Spleen (tissue), 11 donors: ENCODE measurements around the gene KIF17. TPM values are rescaled to one million over a fixed set of nuclear protein-coding genes. Genes with fewer than 3 reads are reported as not detected.

Experiments
- DNase-seq: peaks from one replicate; pipeline ENCODE4 v3.0.0-alpha.2; 2020
- H3K27ac ChIP-seq, 8 donors: fragments of 200-600 bp; sonication (generic) in 7 of 8; 1 replicate in 4 of 8; 2 replicates in 4 of 8; pipeline versions ENCODE4 v1.5.0 to v1.8.0; 2016 to 2021; ENCODE audit warnings: inconsistent platforms in 4 of 8, mild to moderate bottlenecking in 4 of 8, moderate library complexity in 1 of 8
- H3K27me3 ChIP-seq, 7 donors: fragments of 200-600 bp; sonication (generic) in 6 of 7; replicated peaks in 1 of 7; 1 replicate in 4 of 7; 2 replicates in 3 of 7; pipeline versions ENCODE4 v1.5.0 to v1.8.0; 2016 to 2021; ENCODE audit warnings: inconsistent platforms in 3 of 7, mild to moderate bottlenecking in 1 of 7
- H3K36me3 ChIP-seq, 6 donors: fragments of 200-600 bp; sonication (generic) in 5 of 6; 1 replicate in 4 of 6; 2 replicates in 2 of 6; pipeline versions ENCODE4 v1.5.0 to v1.8.0; 2016 to 2021; ENCODE audit warnings: inconsistent platforms in 2 of 6
- H3K4me1 ChIP-seq, 6 donors: fragments of 200-600 bp; sonication (generic) in 5 of 6; 1 replicate in 3 of 6; 2 replicates in 3 of 6; pipeline versions ENCODE4 v1.5.0 to v1.8.0; 2016 to 2021; ENCODE audit warnings: inconsistent platforms in 3 of 6
- H3K4me3 ChIP-seq, 8 donors: fragments of 200-600 bp; sonication (generic) in 7 of 8; 1 replicate in 4 of 8; 2 replicates in 4 of 8; pipeline versions ENCODE4 v1.5.0 to v1.8.0; 2016 to 2021; ENCODE audit warnings: inconsistent platforms in 4 of 8, mild to moderate bottlenecking in 4 of 8, moderate library complexity in 2 of 8
- H3K9me3 ChIP-seq, 8 donors: fragments of 200-600 bp; sonication (generic) in 7 of 8; 1 replicate in 4 of 8; 2 replicates in 4 of 8; pipeline versions ENCODE4 v1.5.0 to v1.8.0; 2016 to 2021; ENCODE audit warnings: inconsistent platforms in 4 of 8
- CTCF ChIP-seq, 11 experiments: fragments of 200-600 bp in 7 of 11; fragments of 450-650 bp in 4 of 11; sonication (generic) in 4 of 11; IDR thresholded peaks in 8 of 11; conservative IDR thresholded peaks in 3 of 11; 1 replicate in 7 of 11; 2 replicates in 4 of 11; pipeline versions ENCODE4 v1.4.0 to v1.8.0; 2016 to 2021; ENCODE audit warnings: antibody characterized with exemption in 11 of 11, inconsistent platforms in 4 of 11, mild to moderate bottlenecking in 1 of 11
- POLR2A ChIP-seq, 3 donors: fragments of 450-650 bp; IDR thresholded peaks; one replicate each; pipeline ENCODE4 v1.5.1; 2017; ENCODE audit warnings: antibody characterized with exemption in 3 of 3, mild to moderate bottlenecking in 1 of 3
- POLR2AphosphoS5 ChIP-seq, 3 donors: sonication (generic); formaldehyde crosslinking; IDR thresholded peaks; one replicate each; pipeline ENCODE4 v1.5.1; 2017; ENCODE audit warnings: antibody characterized with exemption in 3 of 3
- WGBS, 5 donors: extraction: QIAGEN DNeasy Blood & Tissue Kit in 3 of 5; methylation state at CpG; one replicate each; pipeline versions ENCODE4 v1.1.5 to v1.1.7; 2013 to 2018; 5-methylcytosine and 5-hydroxymethylcytosine counted together
- intact Hi-C: fragments of 100-400 bp; cut with DNase I; formaldehyde crosslinking; loops from one replicate; pipeline ENCODE4 v1.15.0; 2023; ENCODE audit warnings: low total_unique reads
- polyA plus RNA-seq, 3 donors: library from polyadenylated mRNA; stranded (reverse); fragments of 200-250 nt; gene quantifications; one replicate each; pipeline ENCODE4 v1.2.1, GENCODE V29; 2013
- total RNA-seq, 7 donors: library from RNA; depleted of rRNA in 3 of 7; stranded (reverse); fragments of >200 nt in 3 of 7; fragmentation: NEBNext Ultra II Directional in 4 of 7; extraction: Animal tissue kit (Norgen Biotek cat#: 25700) in 4 of 7; gene quantifications; one replicate each; pipeline versions ENCODE4 v1.1.0 to v1.2.1, GENCODE V29; 2016 to 2021
- donor health status: healthy with polysubstance abuse.
- donor health status: DM: no; HTN: no; CAD: no; lungs with moderate emphysema.
- donor health status: DM: no; HTN: no; CAD: no.
- donor health status: Bipolar disorder and iron deficiency.
- donor health status: healthy.
- donor health status: DM: no; HTN: no; CAD: no.
- donor health status: DM: yes; HTN: yes; CAD: no.

Gene KIF17
- total and polyA plus RNA-seq, 10 donors = 8.3 to 82.2 (median 47.6) TPM

- H3K36me3 ChIP-seq = peaks cover 2 to 66% (median 50%) of the 10 kb centered on the region in 6 donors
- H3K27ac ChIP-seq = peak overlapping the region in 5 of 8 donors; percentile 45 to 89 (median 58)
- H3K4me1 ChIP-seq = peaks cover 24 to 94% (median 53%) of the 10 kb centered on the region in 6 donors
Measured at GRCh38 chr1:20658166-20658915, 59.5 kb downstream of the KIF17 start.

GRCh38 chr1:20657024-20657423, 60.8 kb downstream of the KIF17 start:
- Histone ChIP-seq H3K9me3 (no peaks in the 10 kb centered on the region), H3K27me3 (no peaks in the 10 kb centered on the region), H3K4me3 (no peak overlapping the region), H3K36me3 (peaks cover 2 to 79% (median 64%) of the 10 kb centered on the region in 6 donors), H3K27ac (peak overlapping the region in 2 of 8 donors; percentile 58 to 89), H3K4me1 (peaks cover 21 to 81% (median 40%) of the 10 kb centered on the region in 6 donors)
- TF ChIP-seq POLR2AphosphoS5 (IDR thresholded peaks at IDR 0.05) (peak in 2 of 3 donors; percentile 28 to 65), CTCF (IDR thresholded peaks at IDR 0.05 in 8 of 11, conservative IDR thresholded peaks at IDR 0.05 in 3 of 11) (no peak)
- 87 to 91% (median 87%) methylated on average over 12 of the region's 12 CpGs for WGBS, 5 donors
- DNase-seq = no peak
- intact Hi-C loops = no loop called here

More at GRCh38 chr1:20658166-20658915, 59.5 kb downstream of the KIF17 start:
- no peak overlapping the region for H3K4me3 ChIP-seq
- no peak for DNase-seq
- no peaks in the 10 kb centered on the region for H3K9me3 ChIP-seq
- TF ChIP-seq POLR2AphosphoS5 (IDR thresholded peaks at IDR 0.05) (peak in 1 of 3 donors; percentile 7), CTCF (IDR thresholded peaks at IDR 0.05 in 8 of 11, conservative IDR thresholded peaks at IDR 0.05 in 3 of 11) (no peak), POLR2A (IDR thresholded peaks at IDR 0.05) (no peak)
- H3K27me3 ChIP-seq = no peaks in the 10 kb centered on the region
- intact Hi-C loops = no loop called here
- WGBS, 5 donors = 70 to 79% (median 72%) methylated on average over 16 of the region's 16 CpGs

GRCh38 chr1:20654104-20654690, 63.6 kb downstream of the KIF17 start:
- Histone ChIP-seq H3K36me3 (peaks cover 2 to 100% (median 89%) of the 10 kb centered on the region in 6 donors), H3K4me1 (peaks cover 4 to 55% (median 19%) of the 10 kb centered on the region in 6 donors), H3K27me3 (no peaks in the 10 kb centered on the region), H3K9me3 (no peaks in the 10 kb centered on the region), H3K27ac (peak overlapping the region in 5 of 8 donors; percentile 36 to 59 (median 50)), H3K4me3 (no peak overlapping the region)
- WGBS, 5 donors = 73 to 86% (median 75%) methylated on average over 19 to 20 of the region's 20 CpGs
- no peak for DNase-seq
- no peak for TF ChIP-seq CTCF (IDR thresholded peaks at IDR 0.05 in 8 of 11, conservative IDR thresholded peaks at IDR 0.05 in 3 of 11)
- peak; percentile 10 to 59 (median 42) for TF ChIP-seq POLR2AphosphoS5 (IDR thresholded peaks at IDR 0.05)
- TF ChIP-seq POLR2A (IDR thresholded peaks at IDR 0.05) = no peak
- intact Hi-C loops = no loop called here

- Histone ChIP-seq H3K4me1 (peaks cover 0 to 36% (median 9%) of the 10 kb centered on the region in 6 donors), H3K36me3 (peaks cover 2 to 100% (median 97%) of the 10 kb centered on the region in 6 donors), H3K27ac (no peak overlapping the region), H3K4me3 (no peak overlapping the region), H3K27me3 (no peaks in the 10 kb centered on the region), H3K9me3 (no peaks in the 10 kb centered on the region)
- 93 to 98% (median 96%) methylated on average over 15 of the region's 15 CpGs for WGBS, 5 donors
- intact Hi-C loops = no loop called here
- no peak for DNase-seq
- TF ChIP-seq POLR2AphosphoS5 (IDR thresholded peaks at IDR 0.05) (peak in 2 of 3 donors; percentile 28 to 61), CTCF (IDR thresholded peaks at IDR 0.05 in 8 of 11, conservative IDR thresholded peaks at IDR 0.05 in 3 of 11) (no peak), POLR2A (IDR thresholded peaks at IDR 0.05) (no peak)
Measured at GRCh38 chr1:20652300-20652699, 65.5 kb downstream of the KIF17 start.
